ENCODE measurements around the gene DNAJA2. TPM values are rescaled to one million over a fixed set of nuclear protein-coding genes. Genes with fewer than 3 reads are reported as not detected.

Gene DNAJA2
- total and polyA plus RNA-seq, 2 donors (not counting 3 experiments of a cell fraction or from before 2014, with no cell fraction given) = 6.4 to 61.4 TPM

GRCh38 chr16:46991729-46992704 lies 18.5 kb upstream of the DNAJA2 start:
- H3K27me3 ChIP-seq (ENCODE audit: control insufficient read depth in 2 of 2, insufficient read depth in 2 of 2, low read length in 2 of 2) = peaks cover under 1 to 2% of the 10 kb centered on the region in 2 experiments
- H3K79me2 ChIP-seq (ENCODE audit: control insufficient read depth, insufficient read depth, low read length) = no peaks in the 10 kb centered on the region
- H3K4me3 ChIP-seq (replicated peaks in 1 of 3; ENCODE audit: insufficient read depth in 1 of 3, low read depth in 1 of 3, low read length in 3 of 3) = no peak overlapping the region
- FAIRE-seq (no peak), DNase-seq (ENCODE audit: low read depth, low spot score) (no peak)
- BruUV-seq (replicated peaks) = no TSS peak
- no peaks in the 10 kb centered on the region for H3K9me1 ChIP-seq (replicated peaks; ENCODE audit: control insufficient read depth, extremely low read depth, insufficient read depth, low read length)
- H3K4me1 ChIP-seq (ENCODE audit: control insufficient read depth, extremely low read depth, insufficient read depth, low read length) = no peaks in the 10 kb centered on the region
- no peaks in the 10 kb centered on the region for H3K36me3 ChIP-seq (ENCODE audit: control insufficient read depth in 2 of 2, extremely low read depth in 1 of 2, insufficient read depth in 2 of 2, low read length in 2 of 2)
- H3K4me2 ChIP-seq (ENCODE audit: insufficient read depth, low read length) = no peak overlapping the region
- ChIA-PET CTCF (no interaction called here), POLR2A (no interaction called here)
- no peaks in the 10 kb centered on the region for H3K9me3 ChIP-seq (replicated peaks; ENCODE audit: control insufficient read depth, insufficient read depth, low read length)
- dilution Hi-C loops (cut with MboI; ENCODE audit: extremely low pct_ligation_motif_present, low sequenced_read_pairs) = no loop called here
- TF ChIP-seq GATA2 (IDR thresholded peaks at IDR 0.05; ENCODE audit: insufficient read depth, insufficient read length, low read depth, low read length) = no peak
- TF ChIP-seq POLR2A (IDR thresholded peaks at IDR 0.05; ENCODE audit: low read depth, low read length) = no peak
- no peak for TF ChIP-seq MAX (IDR thresholded peaks at IDR 0.05; ENCODE audit: insufficient read depth, insufficient read length)
- TF ChIP-seq CTCF (IDR thresholded peaks at IDR 0.05; ENCODE audit: extremely low read depth in 1 of 2, insufficient read depth in 1 of 2, low read depth in 1 of 2, low read length in 2 of 2) = no peak
- TF ChIP-seq JUN (IDR thresholded peaks at IDR 0.05; ENCODE audit: borderline replicate concordance, insufficient read depth, insufficient read length, low read depth) = no peak
- intact Hi-C loops (cut with micrococcal nuclease) = no loop called here
- no peak overlapping the region for H2AFZ ChIP-seq (ENCODE audit: low read depth, low read length)
- H3K9ac ChIP-seq (replicated peaks; ENCODE audit: extremely low read depth, insufficient read depth, low read length) = no peak overlapping the region
- no peaks in the 10 kb centered on the region for H4K20me1 ChIP-seq (replicated peaks; ENCODE audit: control insufficient read depth, extremely low read depth, insufficient read depth, low read length)
- H3K27ac ChIP-seq (ENCODE audit: insufficient read depth, low read depth, low read length) = no peak overlapping the region
